H1 (cell line): ENCODE data around the gene HYDIN. TPM values are rescaled to one million over a fixed set of nuclear protein-coding genes. Genes with fewer than 3 reads are reported as not detected.

Source experiments
- ATF2 ChIP-seq: IDR thresholded peaks from 2 replicates; pipeline ENCODE4 v1.6.1; 2012; ENCODE audit warnings: low read length, inconsistent platforms
- CHD7 ChIP-seq: fragments of 300-600 bp; sonication (generic); IDR thresholded peaks from 2 replicates; pipeline ENCODE4 v1.7.1; 2012; ENCODE audit warnings: low read length, moderate library complexity, mild to moderate bottlenecking, inconsistent platforms; ENCODE audit not compliant: insufficient replicate concordance
- polyA plus RNA-seq, 7 experiments: library from polyadenylated mRNA; depleted of rRNA in 3 of 7; stranded (reverse) in 5 of 7; unstranded in 2 of 7; fragments of >200 nt in 5 of 7; fragments of 200-250 nt in 2 of 7; gene quantifications; 1 replicate in 5 of 7; 2 replicates in 1 of 7; 4 replicates in 1 of 7; pipeline versions ENCODE4 v1.2.1 to v1.2.3, GENCODE V29; 2011 to 2013; ENCODE audit warnings: missing spikeins in 2 of 7, mixed read lengths in 2 of 7
- total RNA-seq: library from RNA; stranded (reverse); fragmentation: NEBNext Ultra II Directional; extraction: Animal tissue kit (Norgen Biotek cat#: 25700); gene quantifications from 2 replicates; pipeline ENCODE4 v1.2.1, GENCODE V29; 2021

The HYDIN gene
- total and polyA plus RNA-seq, 2 of the 8 experiments (the other 6 are each of a cell fraction or from before 2014, with no cell fraction given) = 1.1 to 1.8 TPM

GRCh38 chr16:70804153-70804733, 426.3 kb downstream of the HYDIN start (continued):
- TF ChIP-seq CHD7 = no peak
- no peak for TF ChIP-seq ATF2
